Mucosa of descending colon (tissue), 3 donors: ENCODE results near the gene ODAD4. TPM values are rescaled to one million over a fixed set of nuclear protein-coding genes. Genes with fewer than 3 reads are reported as not detected.

Experiments
- ATAC-seq: fragments of 200-7000 bp; cut with Tn5 transposase; one replicate; pipeline ENCODE4 v1.9.1; 2020; ENCODE audit warnings: mild to moderate bottlenecking, moderate library complexity
- DNase-seq, 3 donors: peaks; one replicate each; pipeline ENCODE4 v3.0.0-alpha.2; 2020
- H3K36me3 ChIP-seq: fragments of 200-600 bp; one replicate; pipeline ENCODE4 v1.8.0; 2021; ENCODE audit warnings: low read depth, mild to moderate bottlenecking
- H3K4me1 ChIP-seq: fragments of 200-600 bp; one replicate; pipeline ENCODE4 v1.8.0; 2021; ENCODE audit warnings: low read depth, mild to moderate bottlenecking
- H3K4me3 ChIP-seq: fragments of 200-600 bp; one replicate; pipeline ENCODE4 v1.8.0; 2021; ENCODE audit warnings: mild to moderate bottlenecking
- H3K9me3 ChIP-seq: fragments of 200-600 bp; one replicate; pipeline ENCODE4 v1.8.0; 2021; ENCODE audit warnings: mild to moderate bottlenecking
- CTCF ChIP-seq: fragments of 200-600 bp; IDR thresholded peaks from one replicate; pipeline ENCODE4 v1.8.0; 2022; ENCODE audit warnings: antibody characterized with exemption, mild to moderate bottlenecking
- intact Hi-C, 2 donors: fragments of 100-400 bp; cut with DNase I in 1 of 2; cut with micrococcal nuclease in 1 of 2; formaldehyde crosslinking; loops; one replicate each; pipeline versions ENCODE4 v1.11.0 to v1.11.1; 2022; cut with DNase I, micrococcal nuclease
- total RNA-seq, 3 donors: library from RNA; stranded (reverse); fragmentation: NEBNext Ultra II Directional in 2 of 3; extraction: Animal tissue kit (Norgen Biotek cat#: 25700) in 2 of 3; gene quantifications; one replicate each; pipeline versions ENCODE4 v1.2.1 to v1.2.4, GENCODE V29; 2021 to 2023
- donor health status: DM: no; HTN: no; CAD: no; lungs with moderate emphysema.
- donor health status: DM: no; HTN: no; CAD: no.
- donor health status: DM: no; HTN: yes; CAD: no.

The ODAD4 gene
- total RNA-seq, 3 donors from 2014 or later = 0.34 to 2.1 TPM; not detected in 1

- Histone ChIP-seq H3K4me1 (peaks cover 7% of the 10 kb centered on the region), H3K36me3 (no peaks in the 10 kb centered on the region), H3K9me3 (no peaks in the 10 kb centered on the region), H3K4me3 (no peak overlapping the region)
- ATAC-seq (no peak), DNase-seq (no peak)
- intact Hi-C loops = loop anchor here in 1 of 2 donors (10.0 kb wide), 1 partner anchor 153 kb away; the partner anchor contains the start of gene DHX58
- no peak for TF ChIP-seq CTCF
These were observed 31.7 kb downstream of the ODAD4 start for GRCh38 chr17:41962111-41962510.

GRCh38 chr17:41962768-41963434, 32.5 kb downstream of the ODAD4 start:
- no peaks in the 10 kb centered on the region for H3K36me3 ChIP-seq
- peaks cover 11% of the 10 kb centered on the region for H3K4me1 ChIP-seq
- peak; percentile 65 to 90 (median 80) for DNase-seq
- no peaks in the 10 kb centered on the region for H3K9me3 ChIP-seq
- intact Hi-C loops = loop anchor here in 1 of 2 donors (10.0 kb wide), 1 partner anchor 152 kb away; the partner anchor contains the start of gene DHX58
- ATAC-seq = peak; percentile 20
- no peak overlapping the region for H3K4me3 ChIP-seq
- peak; percentile 63 for TF ChIP-seq CTCF

GRCh38 chr17:41965694-41966462, 35.5 kb downstream of the ODAD4 start:
- ATAC-seq = peak; percentile 81
- H3K4me1 ChIP-seq = peaks cover 16% of the 10 kb centered on the region
- no peak for TF ChIP-seq CTCF

GRCh38 chr17:41966463-41967140, 36.2 kb downstream of the ODAD4 start, which contains the start of gene CNP:
TSS of gene CNP (plus strand) at chr17:41966795. CDS start at chr17:41966885, 90 bp downstream.
- DNase-seq (peak; percentile 92 to 95 (median 93)), ATAC-seq (peak; percentile 91)
- Histone ChIP-seq H3K4me1 (peaks cover 16% of the 10 kb centered on the region), H3K9me3 (no peaks in the 10 kb centered on the region), H3K36me3 (no peaks in the 10 kb centered on the region), H3K4me3 (peak within 1 kb of the TSS; percentile 38)
- TF ChIP-seq CTCF = no peak
- intact Hi-C loops = loop anchor here in 1 of 2 donors (10.0 kb wide), 1 partner anchor 148 kb away; the partner anchor contains the start of gene DHX58

More at GRCh38 chr17:41965694-41966462, 35.5 kb downstream of the ODAD4 start:
- DNase-seq = peak; percentile 86 to 90 (median 88)
- peak overlapping the region; percentile 38 for H3K4me3 ChIP-seq
- no peaks in the 10 kb centered on the region for H3K9me3 ChIP-seq
- intact Hi-C loops = loop anchor here in 1 of 2 donors (10.0 kb wide), 1 partner anchor 149 kb away; the partner anchor contains the start of gene DHX58
- H3K36me3 ChIP-seq = no peaks in the 10 kb centered on the region
